Endodermal cell (in vitro differentiated cells): ENCODE measurements around the gene RPLP2. TPM values are rescaled to one million over a fixed set of nuclear protein-coding genes. Genes with fewer than 3 reads are reported as not detected.
A peak's percentile ranks its signal among the peaks of the same experiment; 100 is the strongest.

Experiments
- DNase-seq: peaks from one replicate; pipeline ENCODE4 v3.0.0-alpha.2; 2017
- H3K27ac ChIP-seq: 2 replicates; pipeline ENCODE4 v1.5.1; 2013; ENCODE audit warnings: mild to moderate bottlenecking, low read depth, low read length, moderate library complexity
- H3K27me3 ChIP-seq: 2 replicates; pipeline ENCODE4 v1.6.1; 2013; ENCODE audit warnings: mild to moderate bottlenecking, low read length, moderate library complexity; ENCODE audit not compliant: insufficient read depth, control insufficient read depth, poor library complexity, severe bottlenecking
- H3K36me3 ChIP-seq: 2 replicates; pipeline ENCODE4 v1.7.0; 2013; ENCODE audit warnings: mild to moderate bottlenecking, low read length, moderate library complexity; ENCODE audit not compliant: control insufficient read depth, insufficient read depth
- H3K4me1 ChIP-seq: one replicate; pipeline ENCODE4 v1.7.0; 2013; ENCODE audit warnings: low read length; ENCODE audit not compliant: control insufficient read depth, insufficient read depth
- H3K4me3 ChIP-seq: 2 replicates; pipeline ENCODE4 v1.5.1; 2013; ENCODE audit warnings: mild to moderate bottlenecking, low read length, moderate library complexity
- H3K9ac ChIP-seq: 2 replicates; pipeline ENCODE4 v1.6.1; 2013; ENCODE audit warnings: mild to moderate bottlenecking, low read length, moderate library complexity; ENCODE audit not compliant: poor library complexity, severe bottlenecking; ENCODE audit errors: extremely low read depth
- H3K9me3 ChIP-seq: 2 replicates; pipeline ENCODE4 v1.6.1; 2013; ENCODE audit warnings: mild to moderate bottlenecking, low read length, moderate library complexity; ENCODE audit not compliant: control insufficient read depth
- H3K27ac Mint-ChIP-seq: 2 replicates; pipeline ENCODE4 v1.8.0; 2020; ENCODE audit warnings: mixed read lengths
- H3K27me3 Mint-ChIP-seq: 2 replicates; pipeline ENCODE4 v1.8.0; 2021; ENCODE audit warnings: mild to moderate bottlenecking, mixed read lengths; ENCODE audit not compliant: insufficient read depth
- H3K36me3 Mint-ChIP-seq: 2 replicates; pipeline ENCODE4 v1.8.0; 2020; ENCODE audit warnings: low read depth, mixed read lengths
- H3K4me1 Mint-ChIP-seq: 2 replicates; pipeline ENCODE4 v1.8.0; 2020; ENCODE audit warnings: mixed read lengths
- H3K4me3 Mint-ChIP-seq: 2 replicates; pipeline ENCODE4 v1.8.0; 2020; ENCODE audit warnings: mild to moderate bottlenecking, moderate library complexity, mixed read lengths
- H3K9me3 Mint-ChIP-seq: 2 replicates; pipeline ENCODE4 v1.8.0; 2020; ENCODE audit warnings: mild to moderate bottlenecking, mixed read lengths
- CTCF ChIP-seq: fragments of 200-600 bp; sonication (generic); conservative IDR thresholded peaks from 2 replicates; pipeline ENCODE4 v1.5.0; 2021; ENCODE audit warnings: antibody characterized with exemption, mild to moderate bottlenecking
- WGBS, 2 experiments: methylation state at CpG; one replicate each; pipeline versions ENCODE4 v1.1.5 to v1.1.7; 2013; ENCODE audit warnings: missing lambda C conversion rate in 2 of 2, mixed read lengths in 1 of 2; ENCODE audit not compliant: insufficient coverage in 1 of 2, insufficient read length in 1 of 2; 5-methylcytosine and 5-hydroxymethylcytosine counted together
- total RNA-seq, 2 donors: library from RNA; stranded (reverse); fragmentation: NEBNext Ultra II Directional in 1 of 2; extraction: Animal tissue kit (Norgen Biotek cat#: 25700) in 1 of 2; gene quantifications; 2 replicates in 1 of 2; 3 replicates in 1 of 2; pipeline ENCODE4 v1.2.1, GENCODE V29; 2021

The RPLP2 gene
- total RNA-seq, 2 donors from 2014 or later, result 1,966 to 2,020 TPM

- peak overlapping the region; percentile 85 for H3K27ac Mint-ChIP-seq
- Histone ChIP-seq H3K4me1 (peaks cover 4% of the 10 kb centered on the region), H3K36me3 (peaks cover 8% of the 10 kb centered on the region), H3K9me3 (no peaks in the 10 kb centered on the region), H3K9ac (peak overlapping the region; percentile 74), H3K27me3 (no peaks in the 10 kb centered on the region), H3K27ac (peak overlapping the region; percentile 95), H3K4me3 (peak overlapping the region; percentile 87)
- H3K4me3 Mint-ChIP-seq, result peak overlapping the region; percentile 76
- H3K4me1 Mint-ChIP-seq, result peaks cover 4% of the 10 kb centered on the region
- peaks cover 10% of the 10 kb centered on the region for H3K36me3 Mint-ChIP-seq
- no peak for TF ChIP-seq CTCF
- no peaks in the 10 kb centered on the region for H3K9me3 Mint-ChIP-seq
- whole genome bisulfite sequencing, 2 experiments, result 44 to 59% methylated on average over 12 to 18 of the region's 18 CpGs
- DNase-seq, result no peak
- no peaks in the 10 kb centered on the region for H3K27me3 Mint-ChIP-seq
These were observed 13.0 kb upstream of the RPLP2 start for GRCh38 chr11:796565-797295.

DNA sequence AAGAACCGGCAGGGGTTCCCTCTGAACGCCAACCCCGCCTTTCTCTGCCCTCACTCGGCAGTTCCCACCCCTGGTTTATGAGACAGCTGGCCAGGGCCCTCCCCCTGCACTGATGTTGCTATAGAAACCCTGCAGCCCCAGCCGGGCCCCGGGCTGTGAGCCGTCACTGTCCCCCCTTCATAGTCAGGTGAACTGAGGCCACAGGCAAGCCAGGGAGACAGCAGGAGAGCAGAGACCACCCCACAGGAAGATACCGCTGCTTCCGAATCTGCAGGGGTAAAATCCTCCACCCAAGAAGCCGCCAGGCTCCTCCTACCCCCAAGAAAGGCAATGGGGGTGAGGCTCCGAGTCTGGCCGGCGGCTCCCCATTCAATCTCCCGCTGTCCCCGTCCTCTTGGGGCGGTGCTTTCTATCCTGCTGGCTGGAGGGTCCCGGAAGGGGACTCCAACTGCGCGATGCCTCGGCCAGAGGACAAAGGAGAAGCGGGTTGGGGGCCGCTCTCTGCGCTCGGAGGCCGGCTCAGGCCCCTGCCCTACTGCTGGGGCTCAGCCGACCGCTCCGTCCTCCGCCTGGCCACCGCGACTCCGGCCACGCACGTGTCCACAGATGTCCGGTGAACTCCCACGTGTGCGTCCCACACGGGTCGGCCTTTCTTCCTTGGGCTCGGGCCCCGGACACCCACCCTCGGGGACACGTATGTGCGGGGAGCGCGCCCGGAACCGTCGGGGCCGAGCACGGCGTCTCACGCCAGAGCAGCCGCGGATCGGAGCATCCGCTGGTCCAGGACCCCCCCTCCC, 12.3 kb upstream of the RPLP2 start:
- WGBS, 2 experiments, result 0 to 1% methylated on average over 27 to 57 of the region's 57 CpGs

More for the DNA sequence above, 12.3 kb upstream of the RPLP2 start:
- Histone ChIP-seq H3K4me1 (peaks cover 4% of the 10 kb centered on the region), H3K27ac (peak overlapping the region; percentile 95), H3K4me3 (peak overlapping the region; percentile 87), H3K9me3 (no peaks in the 10 kb centered on the region), H3K9ac (peak overlapping the region; percentile 74), H3K27me3 (no peaks in the 10 kb centered on the region), H3K36me3 (peaks cover 13% of the 10 kb centered on the region)
- H3K4me3 Mint-ChIP-seq, result peak overlapping the region; percentile 76
- DNase-seq, result peak; percentile 87
- H3K4me1 Mint-ChIP-seq, result peaks cover 4% of the 10 kb centered on the region
- H3K36me3 Mint-ChIP-seq, result peaks cover 7% of the 10 kb centered on the region
- no peak for TF ChIP-seq CTCF
- H3K27me3 Mint-ChIP-seq, result no peaks in the 10 kb centered on the region
- no peaks in the 10 kb centered on the region for H3K9me3 Mint-ChIP-seq
- peak overlapping the region; percentile 85 for H3K27ac Mint-ChIP-seq
